ENCODE data around the gene KLHL7.

KLHL7 gene

DNA sequence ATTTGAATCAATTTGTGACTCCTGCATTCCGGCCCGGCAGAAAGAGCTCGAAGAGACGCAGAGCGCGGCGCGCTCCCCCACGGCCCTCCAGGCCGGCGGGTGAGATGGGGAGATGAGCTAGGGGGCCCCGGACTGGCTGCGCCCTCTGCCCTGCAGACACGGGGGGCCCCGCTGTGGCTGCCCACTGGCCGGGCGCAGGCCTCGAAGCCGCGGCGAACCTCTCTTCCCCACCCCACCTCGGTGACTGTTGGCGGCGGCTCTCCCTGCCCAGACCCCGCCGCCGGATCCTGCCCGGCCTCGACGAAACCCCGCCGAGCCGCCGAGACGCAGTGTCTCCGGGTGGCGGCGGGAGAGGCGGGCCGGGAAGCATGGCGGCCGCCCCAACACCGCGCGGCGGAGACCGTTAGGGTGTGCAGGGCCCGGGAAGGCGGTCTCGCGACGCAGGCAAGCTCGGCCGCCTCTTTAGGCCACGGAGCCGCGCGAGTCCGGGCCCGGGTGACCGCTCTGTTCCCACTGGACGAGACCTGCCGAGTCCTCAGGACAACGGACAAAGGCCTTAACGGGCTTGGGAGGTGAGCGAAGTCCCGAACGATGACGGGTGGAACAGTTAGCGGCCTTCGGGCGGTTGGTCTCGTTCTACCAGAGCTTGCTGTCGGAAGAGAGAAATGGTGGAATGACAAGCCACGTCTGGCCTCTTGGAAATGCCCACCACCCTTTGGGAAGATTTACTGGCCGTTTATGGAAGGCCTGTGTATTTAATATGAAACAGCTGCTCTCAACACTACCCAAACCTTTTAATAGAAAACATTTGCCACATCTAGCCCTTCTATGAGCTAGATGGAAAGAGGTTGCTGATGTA lies 100.6 kb downstream of the KLHL7 start:
- ATAC-seq (ENCODE audit: insufficient read depth, low read depth) (no peak), DNase-seq (no peak)
- TF ChIP-seq, protein P1, sequence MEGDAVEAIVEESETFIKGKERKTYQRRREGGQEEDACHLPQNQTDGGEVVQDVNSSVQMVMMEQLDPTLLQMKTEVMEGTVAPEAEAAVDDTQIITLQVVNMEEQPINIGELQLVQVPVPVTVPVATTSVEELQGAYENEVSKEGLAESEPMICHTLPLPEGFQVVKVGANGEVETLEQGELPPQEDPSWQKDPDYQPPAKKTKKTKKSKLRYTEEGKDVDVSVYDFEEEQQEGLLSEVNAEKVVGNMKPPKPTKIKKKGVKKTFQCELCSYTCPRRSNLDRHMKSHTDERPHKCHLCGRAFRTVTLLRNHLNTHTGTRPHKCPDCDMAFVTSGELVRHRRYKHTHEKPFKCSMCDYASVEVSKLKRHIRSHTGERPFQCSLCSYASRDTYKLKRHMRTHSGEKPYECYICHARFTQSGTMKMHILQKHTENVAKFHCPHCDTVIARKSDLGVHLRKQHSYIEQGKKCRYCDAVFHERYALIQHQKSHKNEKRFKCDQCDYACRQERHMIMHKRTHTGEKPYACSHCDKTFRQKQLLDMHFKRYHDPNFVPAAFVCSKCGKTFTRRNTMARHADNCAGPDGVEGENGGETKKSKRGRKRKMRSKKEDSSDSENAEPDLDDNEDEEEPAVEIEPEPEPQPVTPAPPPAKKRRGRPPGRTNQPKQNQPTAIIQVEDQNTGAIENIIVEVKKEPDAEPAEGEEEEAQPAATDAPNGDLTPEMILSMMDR (IDR thresholded peaks at IDR 0.05; ENCODE audit: borderline replicate concordance, extremely low read depth, low read length, poor library complexity, severe bottlenecking) = no peak
- TF ChIP-seq EZH2 (IDR thresholded peaks at IDR 0.05; ENCODE audit: borderline replicate concordance, low read depth, low read length, severe bottlenecking) = no peak
- H3K4me2 ChIP-seq (ENCODE audit: insufficient read depth, low read length) = no peak overlapping the region
- no peaks in the 10 kb centered on the region for H3K4me1 ChIP-seq (ENCODE audit: insufficient read depth, low read length)
- peaks cover 3% of the 10 kb centered on the region; the same call in 1 of the 2 replicates for H3K36me3 ChIP-seq (ENCODE audit: insufficient read depth, low read length)
- H3K27me3 ChIP-seq (ENCODE audit: insufficient read depth, low read length, poor library complexity) = no peaks in the 10 kb centered on the region
- H3K9me3 ChIP-seq (ENCODE audit: insufficient read depth, low read length, severe bottlenecking) = no peaks in the 10 kb centered on the region
- no peaks in the 10 kb centered on the region for H4K20me1 ChIP-seq (ENCODE audit: insufficient read depth, low read length)
- H3K79me2 ChIP-seq (ENCODE audit: insufficient read depth, low read length) = no peaks in the 10 kb centered on the region
- H3K27ac ChIP-seq (ENCODE audit: low read length) = no peak overlapping the region
- no peak overlapping the region for H3K4me3 ChIP-seq (ENCODE audit: low read depth in 1 of 2, low read length in 2 of 2)
- H3K9ac ChIP-seq (ENCODE audit: low read depth, low read length) = no peak overlapping the region
- no peak overlapping the region for H2AFZ ChIP-seq (ENCODE audit: low read depth, low read length)

DNA sequence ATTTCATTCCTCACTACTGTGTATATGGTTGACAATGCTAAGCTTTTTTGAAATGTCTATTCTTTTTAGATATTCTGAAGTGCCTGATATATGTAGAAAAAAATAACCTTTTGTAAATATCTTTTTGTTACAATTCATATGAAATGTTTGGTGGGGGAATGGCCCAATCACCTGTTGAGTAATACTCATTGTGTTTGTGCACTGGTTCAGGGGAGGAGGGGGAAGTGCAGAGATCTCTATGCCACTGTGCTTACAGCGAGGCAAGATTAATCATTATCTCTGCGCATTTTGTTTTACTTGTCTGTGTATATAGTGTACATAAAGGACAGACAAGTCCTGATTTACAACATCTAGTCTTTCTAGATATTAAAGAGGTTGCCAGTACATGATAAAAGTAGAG lies 101.4 kb downstream of the KLHL7 start:
- no peak overlapping the region for H3K4me3 ChIP-seq (ENCODE audit: low read depth in 1 of 2, low read length in 2 of 2)

DNA sequence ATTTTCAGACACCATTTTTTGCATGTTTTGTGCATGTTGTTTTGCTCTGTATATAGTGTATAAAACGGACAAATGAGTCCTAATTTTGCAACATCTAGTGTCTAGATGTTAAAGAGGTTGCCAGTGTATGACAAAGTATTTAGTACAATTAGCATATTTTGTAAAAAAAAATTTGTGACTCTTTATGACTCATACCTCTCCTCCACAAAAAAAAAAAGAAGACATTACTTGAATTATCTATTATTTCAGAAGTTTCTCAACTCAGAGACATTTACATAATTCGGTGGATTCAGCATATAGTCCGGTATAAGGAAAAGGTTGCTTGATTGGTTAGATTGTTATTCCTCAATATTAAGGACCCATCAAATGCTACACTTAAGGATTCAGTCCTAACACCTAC lies 102.3 kb downstream of the KLHL7 start:
- Histone ChIP-seq H3K79me2 (ENCODE audit: insufficient read depth, low read length) (no peaks in the 10 kb centered on the region), H4K20me1 (ENCODE audit: insufficient read depth, low read length) (no peaks in the 10 kb centered on the region), H3K4me3 (ENCODE audit: low read depth in 1 of 2, low read length in 2 of 2) (no peak overlapping the region), H3K27ac (ENCODE audit: low read length) (no peak overlapping the region), H3K27me3 (ENCODE audit: insufficient read depth, low read length, poor library complexity) (peaks cover 2% of the 10 kb centered on the region), H3K36me3 (ENCODE audit: insufficient read depth, low read length) (no peaks in the 10 kb centered on the region; the same call in 1 of the 2 replicates), H3K9me3 (ENCODE audit: insufficient read depth, low read length, severe bottlenecking) (no peaks in the 10 kb centered on the region), H3K9ac (ENCODE audit: low read depth, low read length) (no peak overlapping the region), H3K4me2 (ENCODE audit: insufficient read depth, low read length) (no peak overlapping the region), H2AFZ (ENCODE audit: low read depth, low read length) (no peak overlapping the region), H3K4me1 (ENCODE audit: insufficient read depth, low read length) (no peaks in the 10 kb centered on the region)
- DNase-seq = no peak
- TF ChIP-seq, protein P1 (IDR thresholded peaks at IDR 0.05; ENCODE audit: borderline replicate concordance, extremely low read depth, low read length, poor library complexity, severe bottlenecking) = no peak
- TF ChIP-seq EZH2 (IDR thresholded peaks at IDR 0.05; ENCODE audit: borderline replicate concordance, low read depth, low read length, severe bottlenecking) = no peak
- ATAC-seq (ENCODE audit: insufficient read depth, low read depth) = no peak

More for the DNA sequence above, 101.4 kb downstream of the KLHL7 start:
- Histone ChIP-seq H3K27ac (ENCODE audit: low read length) (no peak overlapping the region), H3K36me3 (ENCODE audit: insufficient read depth, low read length) (no peaks in the 10 kb centered on the region; the same call in 1 of the 2 replicates), H3K9ac (ENCODE audit: low read depth, low read length) (no peak overlapping the region), H3K9me3 (ENCODE audit: insufficient read depth, low read length, severe bottlenecking) (no peaks in the 10 kb centered on the region), H3K4me2 (ENCODE audit: insufficient read depth, low read length) (no peak overlapping the region), H2AFZ (ENCODE audit: low read depth, low read length) (no peak overlapping the region), H3K79me2 (ENCODE audit: insufficient read depth, low read length) (no peaks in the 10 kb centered on the region), H3K4me1 (ENCODE audit: insufficient read depth, low read length) (no peaks in the 10 kb centered on the region), H4K20me1 (ENCODE audit: insufficient read depth, low read length) (no peaks in the 10 kb centered on the region), H3K27me3 (ENCODE audit: insufficient read depth, low read length, poor library complexity) (no peaks in the 10 kb centered on the region)
- DNase-seq (no peak), ATAC-seq (ENCODE audit: insufficient read depth, low read depth) (no peak)
- TF ChIP-seq, protein P1 (IDR thresholded peaks at IDR 0.05; ENCODE audit: borderline replicate concordance, extremely low read depth, low read length, poor library complexity, severe bottlenecking) = no peak
- no peak for TF ChIP-seq EZH2 (IDR thresholded peaks at IDR 0.05; ENCODE audit: borderline replicate concordance, low read depth, low read length, severe bottlenecking)

Data from DND-41 (cell line).